Fibroblast of skin of left biceps (primary cell): ENCODE data around the gene TP53TG5.

Experiments
- DNase-seq, 2 experiments: peaks; one replicate each; pipeline ENCODE4 v3.0.0-alpha.2; 2013; ENCODE audit warnings: low read depth in 2 of 2

Gene TP53TG5

GRCh38 chr20:45325371-45325770 is 52.8 kb downstream of the TP53TG5 start:
- no peak for DNase-seq

GRCh38 chr20:45323731-45324130 is 54.4 kb downstream of the TP53TG5 start:
- no peak for DNase-seq

GRCh38 chr20:45322952-45323383 is 55.2 kb downstream of the TP53TG5 start:
- DNase-seq = no peak
